HEK293 (cell line): ENCODE results near the gene SEMA4D.

Experiments used
- ATF2 ChIP-seq: fragments of 450-650 bp; formaldehyde crosslinking; IDR thresholded peaks from 2 replicates; pipeline ENCODE4 v1.5.1; 2016; ENCODE audit warnings: missing biosample characterization, missing genetic modification characterization, low read depth
- CTCF ChIP-seq: fragments of 450-650 bp; formaldehyde crosslinking; IDR thresholded peaks from 2 replicates; pipeline ENCODE4 v1.5.1; 2016; ENCODE audit warnings: missing biosample characterization, missing genetic modification characterization
- HOXD13 ChIP-seq: sonication (generic); formaldehyde crosslinking; IDR thresholded peaks from 2 replicates; pipeline ENCODE4 v1.8.0; 2022; ENCODE audit warnings: missing genetic modification reagents, borderline replicate concordance
- PRDM1 ChIP-seq: fragments of 450-650 bp; formaldehyde crosslinking; IDR thresholded peaks from 2 replicates; pipeline ENCODE4; 2016; ENCODE audit warnings: missing biosample characterization, missing genetic modification characterization
- TCF7L2 ChIP-seq: IDR thresholded peaks from 2 replicates; pipeline ENCODE4 v1.6.1; 2011; ENCODE audit warnings: low read depth, mild to moderate bottlenecking, inconsistent platforms, low read length, moderate library complexity, borderline replicate concordance
- ZIC2 ChIP-seq: fragments of 450-650 bp; formaldehyde crosslinking; IDR thresholded peaks from 2 replicates; pipeline ENCODE4 v1.5.1; 2016; ENCODE audit warnings: missing biosample characterization, missing genetic modification characterization
- ZNF121 ChIP-seq: fragments of 450-650 bp; formaldehyde crosslinking; IDR thresholded peaks from 2 replicates; pipeline ENCODE4 v1.5.1; 2016; ENCODE audit warnings: missing biosample characterization, missing genetic modification characterization
- ZNF239 ChIP-seq: fragments of 450-650 bp; formaldehyde crosslinking; IDR thresholded peaks from 2 replicates; pipeline ENCODE4 v1.5.1; 2016; ENCODE audit warnings: missing biosample characterization, missing genetic modification characterization
- ZNF660 ChIP-seq: fragments of 450-650 bp; IDR thresholded peaks from 2 replicates; pipeline ENCODE4 v1.5.1; 2018; ENCODE audit warnings: missing biosample characterization, mild to moderate bottlenecking, missing genetic modification characterization
- ZNF776 ChIP-seq: fragments of 450-650 bp; formaldehyde crosslinking; IDR thresholded peaks from 2 replicates; pipeline ENCODE4 v1.5.0; 2017; ENCODE audit warnings: missing biosample characterization, missing genetic modification characterization, borderline replicate concordance
- ZNF843 ChIP-seq: fragments of 450-650 bp; formaldehyde crosslinking; IDR thresholded peaks from 2 replicates; pipeline ENCODE4 v1.5.1; 2016; ENCODE audit warnings: missing biosample characterization, missing genetic modification characterization
- TF ChIP-seq, protein P1 (sequence below): fragments of 450-650 bp; formaldehyde crosslinking; IDR thresholded peaks from 2 replicates; pipeline ENCODE4 v1.5.1; 2016; ENCODE audit warnings: missing biosample characterization, missing genetic modification characterization

DNA sequence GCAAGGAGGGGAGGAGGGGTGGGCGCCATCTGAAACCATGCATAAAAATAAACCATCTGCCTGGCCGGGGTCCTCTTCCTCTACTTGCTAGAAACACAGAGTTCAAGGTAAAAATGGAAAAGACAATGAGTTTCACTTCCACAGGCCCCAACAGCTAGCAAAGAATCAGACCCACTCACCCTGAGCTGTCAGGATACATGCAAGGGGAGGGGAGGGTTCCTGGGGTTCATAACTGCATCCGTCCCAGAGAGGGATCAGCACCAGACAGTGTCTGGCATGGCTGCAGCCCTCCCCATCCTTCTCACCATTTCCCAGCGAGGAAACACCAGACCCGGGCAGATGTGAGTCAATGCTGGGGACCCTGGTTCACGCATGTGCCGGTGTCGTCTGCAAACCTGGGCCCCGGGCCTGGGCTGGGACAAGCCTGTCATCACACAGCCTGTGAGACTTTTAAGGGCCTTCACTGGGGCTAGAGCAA, 55.4 kb downstream of the SEMA4D start:
- TF ChIP-seq ZNF660 = no peak
- no peak for TF ChIP-seq CTCF (tag by site-specific recombination)
- TF ChIP-seq ZNF776 (tag by site-specific recombination) = no peak
- no peak for TF ChIP-seq HOXD13 (CRISPR knock-in tag)
- no peak for TF ChIP-seq TCF7L2
- TF ChIP-seq PRDM1 (tag by site-specific recombination) = no peak
- TF ChIP-seq, protein P1, sequence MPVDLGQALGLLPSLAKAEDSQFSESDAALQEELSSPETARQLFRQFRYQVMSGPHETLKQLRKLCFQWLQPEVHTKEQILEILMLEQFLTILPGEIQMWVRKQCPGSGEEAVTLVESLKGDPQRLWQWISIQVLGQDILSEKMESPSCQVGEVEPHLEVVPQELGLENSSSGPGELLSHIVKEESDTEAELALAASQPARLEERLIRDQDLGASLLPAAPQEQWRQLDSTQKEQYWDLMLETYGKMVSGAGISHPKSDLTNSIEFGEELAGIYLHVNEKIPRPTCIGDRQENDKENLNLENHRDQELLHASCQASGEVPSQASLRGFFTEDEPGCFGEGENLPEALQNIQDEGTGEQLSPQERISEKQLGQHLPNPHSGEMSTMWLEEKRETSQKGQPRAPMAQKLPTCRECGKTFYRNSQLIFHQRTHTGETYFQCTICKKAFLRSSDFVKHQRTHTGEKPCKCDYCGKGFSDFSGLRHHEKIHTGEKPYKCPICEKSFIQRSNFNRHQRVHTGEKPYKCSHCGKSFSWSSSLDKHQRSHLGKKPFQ (tag by site-specific recombination) = no peak
- no peak for TF ChIP-seq ZIC2
- no peak for TF ChIP-seq ATF2 (tag by site-specific recombination)
- no peak for TF ChIP-seq ZNF121 (tag by site-specific recombination)
- no peak for TF ChIP-seq ZNF239 (tag by site-specific recombination)
- no peak for TF ChIP-seq ZNF843 (tag by site-specific recombination)
